Endothelial cell of umbilical vein (primary cell): ENCODE measurements around the gene FHOD3.

ENCODE experiments used
- CTCF ChIP-seq, 2 donors: IDR thresholded peaks; 1 replicate in 1 of 2; 2 replicates in 1 of 2; pipeline ENCODE4 v1.5.1; 2011; ENCODE audit warnings: low read length in 2 of 2, mild to moderate bottlenecking in 2 of 2, moderate library complexity in 2 of 2, control low read depth in 1 of 2, inconsistent platforms in 1 of 2, low read depth in 1 of 2; ENCODE audit not compliant: insufficient read depth in 1 of 2; ENCODE audit errors: extremely low read depth in 1 of 2
- EZH2 ChIP-seq: IDR thresholded peaks from 2 replicates; pipeline ENCODE4 v1.6.1; 2012; ENCODE audit warnings: borderline replicate concordance, low read depth, mild to moderate bottlenecking, moderate library complexity, low read length, inconsistent platforms; ENCODE audit not compliant: severe bottlenecking
- GATA2 ChIP-seq: IDR thresholded peaks from 2 replicates; pipeline ENCODE4 v1.7.0; 2011; ENCODE audit warnings: low read depth, mild to moderate bottlenecking, moderate library complexity, mixed read lengths, low read length; ENCODE audit not compliant: insufficient read length, insufficient read depth
- JUN ChIP-seq: IDR thresholded peaks from 2 replicates; pipeline ENCODE4 v1.6.1; 2011; ENCODE audit warnings: borderline replicate concordance, low read depth; ENCODE audit not compliant: insufficient read length, insufficient read depth
- MYC ChIP-seq: IDR thresholded peaks from one replicate; pipeline ENCODE4 v1.6.1; 2011; ENCODE audit warnings: mild to moderate bottlenecking, low read depth, low read length
- POLR2A ChIP-seq: IDR thresholded peaks from 2 replicates; pipeline ENCODE4 v1.6.1; 2012; ENCODE audit warnings: low read depth, mild to moderate bottlenecking, control low read depth, low read length
- POLR2AphosphoS5 ChIP-seq: IDR thresholded peaks from 2 replicates; pipeline ENCODE4 v1.6.1; 2012; ENCODE audit warnings: low read depth, mild to moderate bottlenecking, control low read depth, low read length, moderate library complexity; ENCODE audit not compliant: insufficient read depth
- TF ChIP-seq, protein P1 (sequence below): IDR thresholded peaks from 2 replicates; pipeline ENCODE4 v1.6.1; 2011; ENCODE audit not compliant: insufficient read depth, insufficient read length

- TF ChIP-seq, protein P1, sequence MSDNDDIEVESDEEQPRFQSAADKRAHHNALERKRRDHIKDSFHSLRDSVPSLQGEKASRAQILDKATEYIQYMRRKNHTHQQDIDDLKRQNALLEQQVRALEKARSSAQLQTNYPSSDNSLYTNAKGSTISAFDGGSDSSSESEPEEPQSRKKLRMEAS, result no peak
- TF ChIP-seq CTCF (IDR thresholded peaks at IDR 0.05; ENCODE audit: extremely low read depth in 1 of 2, insufficient read depth in 1 of 2, low read depth in 1 of 2, low read length in 2 of 2) (no peak), JUN (no peak), EZH2 (no peak), POLR2AphosphoS5 (no peak), POLR2A (no peak), GATA2 (no peak), MYC (no peak)
Measured at GRCh38 chr18:36652503-36652902, 355.0 kb downstream of the FHOD3 start.
